Esophagus squamous epithelium (tissue), 5 donors: ENCODE data around the gene STX1B. TPM values are rescaled to one million over a fixed set of nuclear protein-coding genes. Genes with fewer than 3 reads are reported as not detected.

Source experiments
- DNase-seq: peaks from one replicate; lab custom pipeline; 2025; lab: John Stamatoyannopoulos, UW
- H3K27ac ChIP-seq, 4 donors: fragments of 200-600 bp; sonication (generic); one replicate each; pipeline ENCODE4 v1.5.1; 2016 to 2019; ENCODE audit warnings: mild to moderate bottlenecking in 1 of 4
- H3K27me3 ChIP-seq, 4 donors: fragments of 200-600 bp; sonication (generic); 1 replicate in 3 of 4; 2 replicates in 1 of 4; pipeline versions ENCODE4 v1.5.1 to v1.6.0; 2017 to 2021; ENCODE audit warnings: antibody characterized with exemption in 1 of 4
- H3K36me3 ChIP-seq, 3 donors: fragments of 200-600 bp; sonication (generic); one replicate each; pipeline ENCODE4 v1.5.1; 2016 to 2019
- H3K4me1 ChIP-seq, 3 donors: fragments of 200-600 bp; sonication (generic); one replicate each; pipeline ENCODE4 v1.5.1; 2017 to 2019
- H3K4me3 ChIP-seq, 4 donors: fragments of 200-600 bp; sonication (generic); 1 replicate in 3 of 4; 2 replicates in 1 of 4; pipeline ENCODE4 v1.5.1; 2016 to 2019; ENCODE audit warnings: mild to moderate bottlenecking in 2 of 4, moderate library complexity in 1 of 4
- H3K9me3 ChIP-seq, 3 donors: fragments of 200-600 bp; sonication (generic); one replicate each; pipeline ENCODE4 v1.5.1; 2016 to 2019
- CTCF ChIP-seq, 6 experiments: fragments of 450-650 bp in 4 of 6; fragments of 200-600 bp in 2 of 6; sonication (generic) in 2 of 6; IDR thresholded peaks; one replicate each; pipeline ENCODE4 v1.5.1; 2016 to 2019; ENCODE audit warnings: antibody characterized with exemption in 6 of 6, mild to moderate bottlenecking in 4 of 6, moderate library complexity in 4 of 6
- POLR2A ChIP-seq, 4 donors: fragments of 450-650 bp; IDR thresholded peaks; one replicate each; pipeline ENCODE4 v1.6.1; 2017; ENCODE audit warnings: antibody characterized with exemption in 4 of 4, mild to moderate bottlenecking in 4 of 4, moderate library complexity in 3 of 4
- WGBS, 2 donors: methylation state at CpG; one replicate each; pipeline ENCODE4 v1.1.5; 2018; 5-methylcytosine and 5-hydroxymethylcytosine counted together
- intact Hi-C: fragments of 100-400 bp; cut with DNase I; formaldehyde crosslinking; loops from one replicate; pipeline ENCODE4 v1.15.0; 2022
- total RNA-seq, 4 donors: library from RNA; depleted of rRNA; stranded (reverse); fragments of >200 nt; gene quantifications; one replicate each; pipeline ENCODE4 v1.1.0, GENCODE V29; 2016
- donor health status: DM: yes; HTN: yes; CAD: no.

Gene STX1B
- total RNA-seq, 4 donors from 2014 or later, result 0.06 to 1.5 (median 0.20) TPM

GRCh38 chr16:31033709-31034492 lies 23.5 kb upstream of the STX1B start:
- H3K27ac ChIP-seq, result peak overlapping the region; percentile 89 to 97 (median 95)
- no peaks in the 10 kb centered on the region for H3K27me3 ChIP-seq
- peak overlapping the region; percentile 59 to 99 (median 88) for H3K4me3 ChIP-seq
- peaks cover 10 to 38% (median 17%) of the 10 kb centered on the region in 3 donors for H3K4me1 ChIP-seq
- peaks cover 15 to 44% (median 16%) of the 10 kb centered on the region in 3 donors for H3K36me3 ChIP-seq
- peak; percentile 24 for DNase-seq
- intact Hi-C loops, result no loop called here
- H3K9me3 ChIP-seq, result no peaks in the 10 kb centered on the region
- 1% methylated on average over 23 of the region's 47 CpGs for WGBS, 2 donors
- TF ChIP-seq CTCF (IDR thresholded peaks at IDR 0.05) (no peak), POLR2A (IDR thresholded peaks at IDR 0.05) (peak in 2 of 4 donors; percentile 9 to 52)

DNA sequence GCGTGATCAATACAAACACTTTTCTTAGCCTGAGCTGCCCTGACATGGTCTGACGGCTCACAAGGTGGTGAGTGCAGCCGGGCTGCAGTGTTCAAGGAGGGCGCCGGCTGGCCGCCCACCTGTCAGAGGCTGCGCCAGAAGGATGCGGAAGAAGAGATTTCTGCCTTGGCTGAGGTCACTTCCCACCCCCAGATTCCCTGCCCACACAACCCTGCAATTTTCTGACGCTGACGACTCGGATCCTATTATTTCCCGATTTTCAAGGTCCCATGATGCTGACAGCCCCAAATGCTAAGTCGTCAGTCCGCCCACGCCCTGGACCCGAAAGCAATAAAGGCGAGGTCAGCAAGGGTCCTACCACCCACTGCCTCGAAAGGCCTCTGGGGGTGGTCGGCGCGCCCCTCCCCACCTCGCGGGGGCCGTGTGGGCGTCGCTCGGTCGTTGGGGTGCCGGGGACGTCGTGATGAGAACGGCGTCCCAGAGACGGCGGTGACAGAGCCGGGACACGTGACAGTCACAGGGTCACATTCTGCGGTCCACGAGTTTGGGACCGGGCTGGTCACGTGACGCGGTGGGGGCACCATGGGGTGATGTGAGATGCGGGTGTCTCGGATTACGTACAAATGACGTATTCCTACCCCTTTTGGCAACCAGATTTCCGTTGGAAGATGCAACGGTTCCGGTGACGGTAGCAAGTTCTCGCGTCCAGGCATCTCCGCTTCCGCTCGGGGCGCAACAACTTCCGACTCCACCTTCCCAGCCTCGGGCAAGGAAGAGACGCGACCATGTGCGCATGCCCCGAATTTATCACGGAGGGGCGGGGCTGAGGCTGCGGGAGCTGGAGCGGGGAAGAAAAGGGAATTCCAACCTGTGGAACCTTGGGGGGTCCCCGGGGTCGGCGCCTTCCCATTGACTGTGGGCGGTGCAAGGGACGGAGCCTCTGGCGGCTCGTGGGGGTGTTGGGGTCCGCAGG lies 22.6 kb upstream of the STX1B start, which contains the start of gene STX4:
Gene STX4 (plus strand): TSS at position 823 of the 973 bp plus-strand sequence. CDS start 248 bp downstream, outside the sequence.
- peak within 1 kb of the TSS; percentile 59 to 99 (median 88) for H3K4me3 ChIP-seq
- peak within 1 kb of the TSS; percentile 89 to 97 (median 95) for H3K27ac ChIP-seq
- peaks cover 10 to 38% (median 17%) of the 10 kb centered on the region in 3 donors for H3K4me1 ChIP-seq
- H3K27me3 ChIP-seq, result no peaks in the 10 kb centered on the region
- intact Hi-C loops, result no loop called here
- no peaks in the 10 kb centered on the region for H3K9me3 ChIP-seq
- DNase-seq, result peak; percentile 91
- peaks cover 8 to 35% (median 9%) of the 10 kb centered on the region in 3 donors for H3K36me3 ChIP-seq
- 0 to 1% methylated on average over 19 to 31 of the region's 75 CpGs for WGBS, 2 donors
- peak in 2 of 4 donors; percentile 31 to 64 for TF ChIP-seq POLR2A (IDR thresholded peaks at IDR 0.05)
- TF ChIP-seq CTCF (IDR thresholded peaks at IDR 0.05), result peak in 1 of 6 experiments; percentile 19

DNA sequence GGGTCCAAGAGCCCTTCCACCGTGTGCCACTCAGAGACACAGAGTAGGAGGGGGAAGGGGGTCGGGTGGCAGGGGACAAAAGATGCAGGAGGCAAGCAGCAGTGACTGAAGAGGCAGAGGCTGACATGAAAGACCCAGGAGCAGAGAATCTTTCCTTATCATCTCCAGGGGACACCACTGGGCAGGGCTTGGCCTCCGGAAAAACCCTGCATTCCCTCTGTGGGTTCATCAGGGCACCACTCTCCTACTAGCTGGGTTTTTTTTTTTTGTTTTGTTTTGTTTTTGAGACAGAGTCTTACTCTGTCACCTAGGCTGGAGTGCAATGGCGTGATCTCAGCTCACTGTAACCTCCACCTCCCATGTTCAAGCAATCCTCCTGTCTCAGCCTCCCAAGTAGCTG lies 20.8 kb upstream of the STX1B start:
- Histone ChIP-seq H3K4me3 (no peak overlapping the region), H3K27ac (no peak overlapping the region), H3K27me3 (no peaks in the 10 kb centered on the region), H3K36me3 (peaks cover 4 to 17% (median 9%) of the 10 kb centered on the region in 3 donors), H3K9me3 (no peaks in the 10 kb centered on the region), H3K4me1 (peaks cover 10 to 34% (median 17%) of the 10 kb centered on the region in 3 donors)
- no peak for DNase-seq
- no peak for TF ChIP-seq CTCF (IDR thresholded peaks at IDR 0.05)
- TF ChIP-seq POLR2A (IDR thresholded peaks at IDR 0.05), result no peak
- WGBS, 2 donors, result 78 to 90% methylated on average over 3 to 4 of the region's 4 CpGs
- intact Hi-C loops, result no loop called here

- no peak for DNase-seq
- Histone ChIP-seq H3K27me3 (no peaks in the 10 kb centered on the region), H3K4me1 (peaks cover 6 to 16% (median 10%) of the 10 kb centered on the region in 3 donors), H3K36me3 (no peaks in the 10 kb centered on the region), H3K4me3 (no peak overlapping the region), H3K27ac (no peak overlapping the region), H3K9me3 (no peaks in the 10 kb centered on the region)
- TF ChIP-seq POLR2A (IDR thresholded peaks at IDR 0.05), result no peak
- no peak for TF ChIP-seq CTCF (IDR thresholded peaks at IDR 0.05)
- WGBS, 2 donors, result 69 to 70% methylated on average over 5 of the region's 5 CpGs
- intact Hi-C loops, result no loop called here
Observed at GRCh38 chr16:31029272-31029671, 18.8 kb upstream of the STX1B start.
